ENCODE measurements around the gene NPEPL1.

The NPEPL1 gene

DNA sequence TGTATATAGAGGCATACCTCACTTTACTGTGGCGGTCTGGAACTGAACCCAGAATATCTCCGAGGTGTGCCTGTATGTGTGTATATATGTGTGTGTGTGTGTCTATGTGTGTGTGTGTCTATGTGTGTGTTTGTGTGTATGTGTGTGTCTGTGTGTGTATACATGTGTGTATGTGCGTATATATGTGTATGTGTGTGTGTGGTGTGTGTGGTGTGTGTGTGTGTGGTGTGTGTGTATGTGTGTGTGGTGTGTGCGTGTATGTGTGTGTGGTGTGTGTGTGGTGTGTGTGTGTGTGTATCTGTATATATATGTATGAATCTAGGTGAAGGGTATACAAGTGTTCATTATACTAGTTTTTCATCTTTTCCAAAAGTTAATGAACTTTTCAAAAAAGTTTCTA is 4.2 kb upstream of the NPEPL1 start:
- TF ChIP-seq, protein P1, sequence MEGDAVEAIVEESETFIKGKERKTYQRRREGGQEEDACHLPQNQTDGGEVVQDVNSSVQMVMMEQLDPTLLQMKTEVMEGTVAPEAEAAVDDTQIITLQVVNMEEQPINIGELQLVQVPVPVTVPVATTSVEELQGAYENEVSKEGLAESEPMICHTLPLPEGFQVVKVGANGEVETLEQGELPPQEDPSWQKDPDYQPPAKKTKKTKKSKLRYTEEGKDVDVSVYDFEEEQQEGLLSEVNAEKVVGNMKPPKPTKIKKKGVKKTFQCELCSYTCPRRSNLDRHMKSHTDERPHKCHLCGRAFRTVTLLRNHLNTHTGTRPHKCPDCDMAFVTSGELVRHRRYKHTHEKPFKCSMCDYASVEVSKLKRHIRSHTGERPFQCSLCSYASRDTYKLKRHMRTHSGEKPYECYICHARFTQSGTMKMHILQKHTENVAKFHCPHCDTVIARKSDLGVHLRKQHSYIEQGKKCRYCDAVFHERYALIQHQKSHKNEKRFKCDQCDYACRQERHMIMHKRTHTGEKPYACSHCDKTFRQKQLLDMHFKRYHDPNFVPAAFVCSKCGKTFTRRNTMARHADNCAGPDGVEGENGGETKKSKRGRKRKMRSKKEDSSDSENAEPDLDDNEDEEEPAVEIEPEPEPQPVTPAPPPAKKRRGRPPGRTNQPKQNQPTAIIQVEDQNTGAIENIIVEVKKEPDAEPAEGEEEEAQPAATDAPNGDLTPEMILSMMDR (IDR thresholded peaks at IDR 0.05; ENCODE audit: control extremely low read depth, extremely low read depth, low read depth, missing control alignments) = no peak
- POLR2A ChIA-PET = no interaction called here
- no peak for DNase-seq (ENCODE audit: extremely low spot score)

DNA sequence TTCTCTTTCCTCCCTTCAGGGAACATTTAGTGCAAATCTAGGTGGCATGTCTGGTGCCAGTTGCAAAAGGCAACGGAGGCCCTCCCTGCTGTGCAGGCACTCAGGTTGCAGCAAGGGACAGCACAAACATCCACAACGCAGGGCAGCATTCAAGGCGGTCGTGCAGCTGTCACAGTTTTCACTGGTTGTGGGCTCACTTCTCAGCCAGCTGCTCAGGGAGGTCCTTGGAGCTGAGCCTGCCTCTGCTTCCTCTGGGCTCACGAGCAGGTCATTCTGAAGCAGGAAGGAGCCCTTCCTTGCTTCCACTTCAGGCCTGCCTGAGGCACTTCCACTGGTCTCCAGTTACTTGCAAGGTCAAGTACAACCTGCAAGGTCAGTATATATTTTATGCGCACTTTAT is 3.8 kb upstream of the NPEPL1 start:
- DNase-seq (ENCODE audit: extremely low spot score) = no peak
- CTCF ChIA-PET = no interaction called here
- TF ChIP-seq, protein P1 (IDR thresholded peaks at IDR 0.05; ENCODE audit: control extremely low read depth, extremely low read depth, low read depth, missing control alignments) = no peak
- POLR2A ChIA-PET = no interaction called here

More for the DNA sequence above, 4.2 kb upstream of the NPEPL1 start:
- CTCF ChIA-PET = no interaction called here

- TF ChIP-seq, protein P1 (IDR thresholded peaks at IDR 0.05; ENCODE audit: control extremely low read depth, extremely low read depth, low read depth, missing control alignments) = no peak
- no peak for DNase-seq (ENCODE audit: extremely low spot score)
- POLR2A ChIA-PET = interaction anchor here (0.7 kb wide), 1 partner anchor 53 kb away, joined by 4 read pairs; no protein-coding TSS in a partner anchor
- CTCF ChIA-PET = interaction anchor here (0.8 to 1.6 kb wide), 7 partner anchors 12 to 453 kb away, joined by 3 to 5 read pairs (median 3); no protein-coding TSS in a partner anchor
Observed at GRCh38 chr20:58690396-58691135, 2.0 kb upstream of the NPEPL1 start.

- ChIA-PET POLR2A (no interaction called here), CTCF (interaction anchor here (0.7 to 2.0 kb wide), 7 partner anchors 13 to 590 kb away, joined by 3 to 10 read pairs (median 3); partner anchors contain the start of gene STX16)
- DNase-seq (ENCODE audit: extremely low spot score) = no peak
- TF ChIP-seq, protein P1 (IDR thresholded peaks at IDR 0.05; ENCODE audit: control extremely low read depth, extremely low read depth, low read depth, missing control alignments) = no peak
Observed at GRCh38 chr20:58691773-58692578, 624 bp upstream of the NPEPL1 start.

DNA sequence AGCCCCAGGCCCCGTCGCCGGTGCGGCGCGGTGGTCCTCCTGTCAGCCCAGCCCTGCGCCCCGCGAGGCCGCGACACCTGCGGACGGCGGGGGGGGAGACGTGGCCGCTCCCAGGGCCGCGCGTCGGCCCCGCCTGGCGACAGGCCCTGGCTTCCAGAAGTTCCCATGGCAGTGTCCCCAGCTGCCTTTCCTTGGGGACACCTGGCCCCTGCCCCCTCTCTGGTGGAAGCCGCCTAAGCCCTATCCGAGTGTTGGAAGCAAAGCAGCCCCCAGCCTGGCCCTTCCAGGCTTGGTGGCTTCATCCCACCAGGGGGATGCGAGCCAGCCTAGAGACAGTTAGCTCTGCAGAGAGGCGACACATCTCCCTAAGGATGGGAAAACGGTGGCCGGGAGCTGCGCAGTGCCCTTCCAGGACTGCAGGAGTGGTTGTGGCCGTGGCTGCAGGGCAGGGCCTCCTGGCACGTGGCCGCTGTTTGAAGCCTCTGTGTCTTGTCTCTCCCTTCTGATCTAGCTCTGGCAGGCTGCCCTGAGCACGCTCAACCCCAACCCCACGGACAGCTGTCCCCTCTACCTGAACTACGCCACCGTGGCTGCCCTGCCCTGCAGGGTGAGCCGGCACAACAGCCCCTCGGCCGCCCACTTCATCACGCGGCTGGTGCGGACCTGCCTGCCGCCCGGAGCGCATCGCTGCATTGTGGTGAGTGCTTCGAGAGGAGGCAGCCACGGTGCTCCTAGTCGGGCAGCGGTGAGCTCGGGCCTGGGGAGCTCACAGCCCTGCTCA is 816 bp downstream of the NPEPL1 start:
- CTCF ChIA-PET = interaction anchor here (0.6 to 2.0 kb wide), 8 partner anchors 10 to 213 kb away, joined by 3 to 10 read pairs (median 4); partner anchors contain the start of gene STX16
- DNase-seq (ENCODE audit: extremely low spot score) = no peak
- POLR2A ChIA-PET = interaction anchor here (0.6 kb wide), 2 partner anchors 34 to 42 kb away, joined by 3 read pairs; partner anchors contain the start of gene STX16

More for the DNA sequence above, 816 bp downstream of the NPEPL1 start:
- TF ChIP-seq, protein P1 (IDR thresholded peaks at IDR 0.05; ENCODE audit: control extremely low read depth, extremely low read depth, low read depth, missing control alignments) = no peak

Data from GM10248 (cell line).